ENCODE data around the gene CADM1.

Gene CADM1

DNA sequence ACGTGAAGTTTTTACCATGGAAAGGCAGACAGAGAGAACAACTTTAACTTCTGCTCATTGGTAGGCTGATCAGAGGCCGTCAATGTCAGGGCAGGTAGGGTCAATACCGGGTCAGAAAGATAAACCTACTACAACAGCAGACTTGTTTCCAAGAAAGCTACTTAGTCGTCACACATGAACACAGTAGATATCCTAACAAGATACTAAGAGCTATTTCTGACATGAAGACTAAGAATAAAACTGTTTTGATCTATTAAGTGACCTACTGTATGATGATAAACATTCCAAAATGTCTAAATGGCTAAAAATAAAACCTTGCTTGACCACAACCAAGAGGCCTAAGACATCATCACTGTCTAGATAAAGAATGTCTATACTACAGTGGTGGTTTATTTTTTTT, 231.3 kb downstream of the CADM1 start:
- DNase-seq = no peak

DNA sequence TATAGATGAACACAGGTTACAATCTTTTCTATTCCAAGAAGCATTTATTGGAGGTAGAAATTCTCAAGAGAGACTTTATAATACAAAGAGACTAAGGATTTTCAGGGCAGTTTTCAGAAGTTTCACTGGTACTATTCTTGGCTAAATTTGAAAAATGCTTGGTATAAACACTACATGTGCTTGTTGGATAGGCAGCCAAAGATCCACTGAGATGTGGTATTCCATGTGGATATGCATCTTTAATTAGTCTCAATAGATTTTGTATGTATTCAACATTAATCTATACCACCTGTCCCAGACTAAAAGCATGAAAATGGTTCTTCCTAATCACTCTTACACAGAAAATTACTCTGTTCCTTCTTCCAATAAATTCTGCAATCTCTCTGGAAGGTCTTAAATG, 232.6 kb downstream of the CADM1 start:
- DNase-seq = no peak

DNA sequence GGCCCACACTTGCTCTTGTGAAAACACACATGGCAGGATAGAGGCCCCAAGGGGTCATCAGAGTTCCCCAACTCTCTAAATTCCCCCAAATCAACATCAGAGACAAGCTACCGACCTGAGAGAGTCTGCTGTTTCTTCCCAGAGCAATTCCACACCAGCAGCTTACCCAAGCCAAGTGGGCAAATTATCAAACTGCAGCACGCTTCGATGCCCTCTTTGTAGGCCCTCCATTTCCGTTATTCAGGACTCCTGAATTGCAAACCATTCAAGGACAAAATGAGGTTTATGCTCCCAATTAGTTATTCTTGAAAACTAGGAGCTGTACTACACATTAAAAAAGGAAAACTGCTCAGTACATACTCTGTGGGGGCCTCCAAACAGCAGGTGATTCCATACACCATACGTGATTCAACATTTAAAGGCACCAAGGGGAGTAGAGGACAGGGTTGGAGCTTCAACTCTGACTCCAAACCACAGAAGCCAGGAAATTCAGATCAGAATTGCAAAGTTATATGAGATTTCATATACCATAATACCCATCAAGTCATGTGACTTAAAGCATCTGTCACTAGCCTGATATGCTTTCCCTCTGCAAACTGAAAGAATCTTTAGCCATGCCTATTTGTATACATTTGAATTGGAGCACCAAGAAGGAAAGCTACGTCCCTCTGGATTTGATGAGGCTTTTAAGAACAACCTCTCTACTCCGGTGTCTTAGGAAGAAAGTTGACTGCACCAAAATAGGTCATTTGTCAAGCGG, 234.8 kb downstream of the CADM1 start:
- DNase-seq = no peak

DNA sequence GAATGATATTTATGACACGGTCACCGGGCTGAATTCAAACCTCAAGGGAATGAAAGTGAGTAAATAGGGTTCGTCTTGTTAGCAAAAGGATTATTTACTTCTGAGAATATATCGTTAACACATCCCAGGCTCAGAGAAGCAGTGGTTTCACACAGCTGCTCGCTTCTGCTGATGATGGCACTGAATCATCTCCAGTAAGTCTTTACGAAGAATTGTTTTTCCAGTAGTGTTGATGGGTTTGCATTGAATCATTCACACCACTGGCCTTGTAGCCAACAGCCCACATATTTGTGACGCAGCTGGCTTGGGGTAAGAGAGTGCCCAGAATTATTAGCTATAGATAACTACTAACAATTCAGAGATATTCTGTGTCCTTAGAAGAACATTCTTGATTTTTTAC, 236.3 kb downstream of the CADM1 start:
- no peak for DNase-seq

DNA sequence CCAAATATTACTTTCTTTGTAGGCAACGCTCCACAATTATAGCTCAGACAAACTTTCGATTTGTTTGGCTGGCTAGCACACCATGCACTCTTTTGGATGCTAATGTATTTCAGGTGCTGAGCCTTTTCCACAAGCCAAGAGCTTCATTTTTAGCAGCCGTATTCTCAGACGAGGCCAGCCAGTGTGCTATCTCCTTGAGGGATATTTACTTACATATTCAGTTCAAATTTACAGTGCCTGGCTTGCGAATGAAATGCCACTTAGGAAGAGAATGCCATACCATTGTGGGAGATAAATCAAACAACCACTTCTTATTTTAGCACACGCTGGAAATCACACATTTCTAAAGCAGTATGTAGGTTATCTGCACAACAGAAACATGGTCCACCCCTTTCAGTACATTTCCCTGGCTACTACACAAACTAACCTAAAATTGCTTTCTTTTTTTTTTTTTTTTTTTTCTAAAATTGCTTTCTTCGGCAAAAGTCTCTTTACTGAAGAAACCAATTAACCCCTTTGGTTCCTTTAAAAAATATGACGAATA, 236.9 kb downstream of the CADM1 start:
- DNase-seq = no peak

DNA sequence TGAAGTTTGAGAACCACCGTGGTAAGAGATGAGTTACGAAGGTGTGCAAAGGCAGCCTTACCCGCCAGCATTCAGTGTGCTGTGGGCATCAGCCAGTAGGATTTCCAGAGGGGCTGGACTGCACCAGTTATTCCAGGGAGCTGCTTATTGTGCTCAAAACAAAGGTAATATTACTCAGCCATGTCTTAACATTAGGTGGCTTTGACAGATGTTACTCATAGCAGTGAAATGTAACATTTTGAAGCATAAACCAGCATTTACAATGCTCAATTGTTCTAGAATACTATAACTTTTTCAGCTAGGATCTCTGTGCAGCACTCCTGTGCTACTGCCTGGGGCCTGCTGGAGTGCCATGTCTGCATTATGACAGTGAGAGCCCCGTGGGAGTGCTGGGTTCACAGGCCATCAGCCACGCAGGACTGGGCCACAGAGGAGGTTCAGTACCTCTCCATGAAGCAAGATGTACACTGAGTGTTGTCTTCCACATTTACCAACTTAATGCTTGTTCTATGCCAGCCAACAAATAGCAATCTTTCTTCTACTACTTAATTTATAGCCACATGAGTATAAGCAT, 238.1 kb downstream of the CADM1 start:
- no peak for DNase-seq

DNA sequence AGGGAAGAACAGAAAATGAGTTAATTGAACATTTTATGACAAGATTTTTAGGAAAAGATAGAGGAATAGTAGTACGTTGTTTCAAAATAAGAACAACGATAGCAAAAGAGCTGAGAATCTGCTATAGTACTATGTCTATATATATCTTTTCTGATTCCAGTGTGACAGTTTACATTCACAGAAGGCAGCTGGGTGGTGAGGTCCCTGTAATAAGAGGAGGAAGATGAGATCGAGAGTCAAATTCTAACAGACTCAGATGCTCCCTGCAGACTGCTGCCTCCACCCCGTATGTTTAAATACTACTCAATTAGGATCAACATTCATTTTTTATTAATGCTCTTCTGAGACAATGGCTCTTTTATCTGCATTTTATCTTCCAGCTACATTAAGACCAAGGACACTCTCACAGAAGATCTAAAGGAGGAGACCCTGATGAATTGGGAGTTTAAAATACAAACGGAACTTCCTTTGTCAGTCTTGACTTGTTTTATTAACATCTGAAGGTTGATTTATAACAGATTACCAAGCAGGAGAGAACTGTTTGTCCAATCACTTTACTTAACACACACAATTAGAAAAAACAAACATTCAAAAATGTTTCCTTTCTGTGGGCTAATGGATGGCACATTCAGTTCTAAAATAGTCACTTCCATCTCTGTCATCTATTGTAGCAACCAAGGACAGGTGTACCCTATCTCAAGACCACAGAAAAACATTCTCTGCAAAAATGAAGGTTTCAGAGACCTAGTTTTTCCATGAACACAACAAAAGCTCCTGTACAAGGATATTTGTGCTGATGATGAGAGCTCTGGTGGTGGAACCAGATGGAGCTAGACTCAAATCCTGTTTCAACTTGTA, 240.2 kb downstream of the CADM1 start:
- DNase-seq = no peak

DNA sequence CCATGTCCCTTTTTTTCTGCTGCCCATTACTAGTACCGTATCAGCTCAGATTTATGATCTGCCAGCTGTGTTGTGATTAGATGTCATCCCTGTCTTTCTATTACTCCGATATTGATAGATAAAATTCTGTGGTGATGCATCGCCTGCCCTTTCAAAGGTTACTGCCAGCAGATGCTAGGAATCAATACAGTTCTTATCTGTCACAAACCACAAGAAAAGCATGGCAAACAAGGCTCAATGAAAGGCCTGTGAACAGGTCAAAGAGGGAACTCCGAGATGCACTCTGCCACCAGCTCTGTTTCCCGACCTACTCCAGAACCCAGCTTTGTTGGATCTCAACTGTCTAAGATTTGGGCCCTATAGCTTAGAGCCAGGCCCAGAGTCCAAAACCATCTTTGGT, 246.0 kb downstream of the CADM1 start:
- no peak for DNase-seq

DNA sequence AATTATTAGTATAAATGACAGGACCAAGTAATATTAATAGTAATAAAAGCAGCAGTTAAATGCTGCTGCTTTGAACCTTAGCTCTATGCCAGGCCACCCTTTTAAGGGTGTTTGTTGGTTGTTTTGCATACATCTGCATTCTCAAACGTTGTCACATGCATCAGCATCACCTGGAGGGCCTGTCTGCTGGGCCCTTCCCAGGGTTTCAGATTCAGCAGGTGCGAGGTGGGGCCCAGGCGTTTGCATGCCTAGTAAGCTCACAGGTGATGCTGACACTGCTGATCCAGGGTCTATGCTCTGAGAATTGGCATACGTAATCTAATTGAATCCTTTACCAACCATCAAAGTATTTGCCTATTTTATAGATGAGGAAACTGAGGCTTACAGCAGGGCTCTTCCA, 246.5 kb downstream of the CADM1 start:
- DNase-seq = no peak

DNA sequence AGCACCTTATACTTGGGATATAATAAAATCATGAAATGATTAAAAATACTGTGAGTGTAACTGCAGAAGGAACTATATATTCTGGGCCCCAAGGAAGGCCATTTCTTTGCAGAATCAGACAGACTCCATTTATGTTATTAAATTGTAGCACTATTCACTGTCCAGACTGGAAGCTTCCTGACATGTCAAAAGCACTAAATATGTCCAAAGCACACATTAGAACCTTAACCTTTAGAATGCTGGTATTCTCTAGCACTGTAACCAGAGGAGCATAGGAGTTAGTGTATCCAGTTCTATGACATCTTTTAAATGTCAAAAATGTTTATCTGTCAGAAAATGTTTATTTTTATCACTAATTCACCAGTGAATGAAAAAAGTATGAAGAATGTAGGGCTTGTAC, 246.9 kb downstream of the CADM1 start:
- no peak for DNase-seq

DNA sequence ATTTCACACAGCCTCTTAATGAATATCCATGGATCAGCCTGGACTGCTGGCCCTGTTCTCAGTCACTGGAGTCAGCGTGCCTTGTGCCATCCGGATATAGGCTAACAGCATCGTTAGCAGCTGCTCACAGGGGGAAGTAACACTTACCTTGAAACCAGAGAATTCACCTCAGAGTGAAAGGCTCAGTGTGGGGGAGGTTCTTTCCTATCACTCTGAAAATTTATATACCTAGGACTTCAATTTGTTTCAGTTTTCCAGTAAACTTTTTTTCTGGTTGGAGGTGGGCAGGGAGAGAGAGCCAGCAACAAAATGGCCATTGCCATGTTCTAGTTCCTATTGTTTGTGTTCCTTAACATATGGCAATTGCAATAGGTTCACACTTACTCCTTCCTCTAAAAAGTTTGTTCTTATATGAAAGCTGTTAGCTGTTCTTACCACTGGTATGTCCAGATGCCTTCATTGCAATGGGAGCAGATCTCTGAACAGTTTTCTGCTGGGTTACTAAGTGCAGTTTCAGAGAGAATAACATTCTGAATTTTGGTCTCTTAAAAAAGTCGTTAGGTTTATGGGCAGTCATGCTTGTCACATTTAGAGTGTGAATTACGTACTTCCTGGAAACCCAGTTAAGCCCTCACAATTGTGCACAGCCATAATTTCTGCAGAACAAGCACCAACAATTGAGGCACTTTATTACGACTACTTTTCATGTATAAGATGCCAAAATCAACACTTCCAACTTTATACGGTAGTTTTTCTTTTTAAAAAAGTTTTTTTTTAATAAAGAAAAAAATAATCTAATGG, 247.6 kb downstream of the CADM1 start:
- DNase-seq = no peak

DNA sequence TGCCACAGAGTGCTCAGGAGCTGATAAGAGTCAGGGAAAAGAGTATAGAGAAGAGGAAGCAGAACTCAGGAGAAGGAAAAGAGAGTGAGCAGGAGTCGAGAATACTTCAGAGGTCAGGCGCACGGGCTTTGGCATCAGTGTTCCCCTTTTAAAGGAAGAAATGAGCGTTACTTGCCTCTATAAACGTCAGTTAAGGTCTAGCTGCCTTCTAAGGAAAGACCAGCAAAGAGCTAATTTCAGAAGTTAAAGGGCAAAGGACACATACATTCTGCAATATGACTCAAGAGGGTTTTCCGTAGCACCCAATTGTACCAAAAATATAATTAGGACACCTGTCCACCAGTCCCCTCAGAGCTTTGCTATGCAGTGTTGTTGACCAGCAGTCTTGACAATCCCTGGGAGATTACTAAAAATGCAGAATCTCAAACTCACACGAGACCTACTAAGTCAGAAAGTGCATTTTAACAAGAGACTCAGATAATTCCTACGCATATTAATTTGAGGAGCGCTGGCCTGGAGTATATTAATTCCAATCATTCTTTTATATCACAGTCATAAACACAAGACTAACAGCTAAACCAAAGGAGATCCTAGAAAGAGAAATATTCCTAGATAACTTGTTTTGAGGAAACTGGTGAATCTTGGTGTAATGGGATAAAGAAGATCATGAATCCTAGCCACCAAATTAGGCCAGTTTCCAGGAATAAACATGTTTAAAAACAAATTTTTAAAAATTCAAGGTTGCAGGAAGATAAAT, 249.0 kb downstream of the CADM1 start:
- no peak for DNase-seq

DNA sequence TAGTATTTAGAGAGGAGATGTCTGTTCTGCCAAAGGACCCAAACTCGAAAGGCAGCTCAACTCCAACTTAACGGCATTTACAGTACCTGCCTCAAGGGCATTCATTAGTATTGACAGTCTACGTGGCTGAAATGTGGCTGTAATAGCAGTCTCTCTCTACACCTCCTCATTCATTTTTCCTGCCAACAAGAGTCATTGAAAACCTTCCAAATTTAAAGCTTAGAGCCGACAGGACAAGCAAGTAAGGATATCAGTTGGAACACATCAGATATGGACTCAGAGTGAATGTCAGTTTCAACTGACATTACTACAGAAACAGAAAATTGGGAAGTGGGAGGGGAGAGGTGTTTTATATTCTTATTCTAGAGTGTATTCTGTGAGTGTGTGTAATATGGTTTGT, 253.1 kb downstream of the CADM1 start:
- DNase-seq = no peak

DNA sequence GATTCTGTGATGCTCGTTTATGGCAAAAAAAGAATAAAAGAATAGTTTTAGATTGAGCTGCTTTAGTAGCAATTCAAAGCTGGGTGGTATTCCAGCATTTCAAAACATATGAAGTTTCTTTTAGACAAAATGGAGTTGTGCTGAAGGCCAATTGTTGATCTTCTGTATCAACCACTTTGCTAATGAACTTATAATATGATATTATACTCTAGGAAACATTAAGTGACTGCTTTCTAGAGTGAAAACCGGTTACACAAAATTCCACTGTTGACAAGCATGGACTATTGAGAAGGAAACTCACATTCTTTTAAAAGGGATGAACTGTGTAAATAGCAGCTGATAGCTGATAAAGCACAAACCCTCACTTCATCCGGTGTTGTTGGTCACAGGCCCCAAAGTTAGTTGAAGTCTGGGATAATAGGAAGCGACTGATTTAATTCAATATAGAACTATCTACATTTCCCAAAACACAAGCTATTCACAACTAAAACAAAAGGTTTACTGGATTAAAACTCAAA, 255.1 kb downstream of the CADM1 start:
- no peak for DNase-seq

DNA sequence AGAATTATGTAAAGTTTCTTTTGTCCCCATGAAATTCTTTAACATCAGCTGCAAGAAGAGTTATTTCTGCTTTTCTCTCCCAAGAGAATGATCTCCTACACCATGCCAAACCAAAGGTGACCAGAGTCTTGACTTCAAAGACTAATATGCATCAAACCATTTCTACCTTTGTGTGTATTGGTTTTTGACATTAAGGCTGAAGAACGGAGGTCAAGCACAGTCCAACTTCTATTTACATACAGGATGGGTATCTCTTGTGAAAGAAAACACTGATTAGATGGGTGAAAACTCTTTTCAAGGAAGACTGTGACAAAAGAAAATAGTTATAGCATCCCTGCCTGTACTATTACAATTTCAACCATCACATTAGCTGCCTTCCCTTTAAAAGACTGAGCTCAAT, 256.3 kb downstream of the CADM1 start:
- no peak for DNase-seq

DNA sequence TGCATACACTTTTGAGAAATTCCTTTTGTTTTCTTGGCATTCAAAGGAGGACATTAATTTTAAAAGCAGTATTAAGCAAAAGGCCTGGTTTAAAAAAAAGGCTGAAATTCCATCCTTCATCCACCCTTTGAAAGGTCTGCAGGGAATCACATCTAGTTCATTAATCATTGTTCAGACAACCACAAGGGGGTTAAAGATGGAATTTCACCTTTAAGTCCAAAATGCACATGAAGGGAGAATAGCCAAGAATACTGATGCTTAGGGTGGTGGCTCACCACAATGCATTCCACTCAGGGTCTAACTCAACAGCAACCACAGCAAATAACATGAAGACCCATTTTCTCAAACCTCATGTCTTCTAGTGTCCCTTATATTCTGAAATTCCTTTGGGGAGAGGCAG, 256.9 kb downstream of the CADM1 start:
- no peak for DNase-seq

DNA sequence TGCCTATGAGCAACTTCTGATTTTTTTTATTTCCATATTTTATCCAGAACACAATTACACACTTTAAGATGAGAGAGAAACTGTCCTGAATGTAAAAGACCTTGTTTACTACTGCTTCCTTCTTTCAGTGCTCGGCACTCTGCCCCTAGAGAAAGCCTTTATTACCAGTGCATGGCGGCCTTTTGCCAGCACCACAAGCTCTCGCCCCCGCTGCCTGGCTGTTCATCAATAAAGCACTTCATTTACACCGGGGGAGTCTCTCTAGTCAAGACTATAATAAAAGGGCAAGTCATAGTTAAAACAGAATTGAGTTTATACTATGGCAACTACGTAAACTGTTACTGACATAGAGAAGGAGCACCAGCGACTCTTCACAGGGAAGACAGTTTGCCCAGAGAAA, 259.5 kb downstream of the CADM1 start:
- no peak for DNase-seq

DNA sequence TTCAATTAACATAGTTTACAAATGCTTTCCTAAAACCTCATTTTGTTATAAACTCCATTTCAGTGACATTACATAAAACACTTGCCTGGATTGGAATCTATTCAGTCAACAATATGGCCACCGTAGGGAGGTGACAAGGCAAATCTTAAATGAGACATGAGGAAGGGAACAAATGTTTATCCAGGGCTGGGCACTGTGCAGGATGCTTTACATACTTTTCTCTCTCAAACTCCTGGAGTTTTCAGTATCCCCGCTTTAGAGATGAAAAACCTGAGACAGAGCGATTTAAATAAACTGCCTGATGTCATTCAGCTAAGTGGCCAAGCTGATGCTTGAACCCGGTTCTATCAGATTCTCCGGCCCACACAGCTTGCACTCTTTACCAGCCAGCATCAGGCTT, 259.9 kb downstream of the CADM1 start:
- no peak for DNase-seq

DNA sequence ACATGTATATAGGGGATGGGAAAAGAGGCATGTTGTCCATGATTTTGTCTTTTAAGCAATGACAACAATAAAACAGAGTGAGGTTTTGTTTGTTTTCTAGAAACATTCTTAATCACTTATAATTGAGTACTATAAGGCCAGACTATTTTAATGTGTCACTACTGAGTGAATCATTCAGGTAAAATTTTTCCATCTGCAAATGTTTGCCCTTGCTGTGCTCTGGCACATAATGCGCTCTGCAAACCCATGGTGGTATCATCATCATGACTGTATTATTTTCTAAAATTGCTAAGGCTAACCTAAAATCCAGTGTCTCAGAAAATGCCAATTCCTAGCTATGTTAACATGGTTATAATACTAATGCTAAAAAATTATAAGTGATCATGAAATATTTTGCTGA, 261.2 kb downstream of the CADM1 start:
- no peak for DNase-seq

DNA sequence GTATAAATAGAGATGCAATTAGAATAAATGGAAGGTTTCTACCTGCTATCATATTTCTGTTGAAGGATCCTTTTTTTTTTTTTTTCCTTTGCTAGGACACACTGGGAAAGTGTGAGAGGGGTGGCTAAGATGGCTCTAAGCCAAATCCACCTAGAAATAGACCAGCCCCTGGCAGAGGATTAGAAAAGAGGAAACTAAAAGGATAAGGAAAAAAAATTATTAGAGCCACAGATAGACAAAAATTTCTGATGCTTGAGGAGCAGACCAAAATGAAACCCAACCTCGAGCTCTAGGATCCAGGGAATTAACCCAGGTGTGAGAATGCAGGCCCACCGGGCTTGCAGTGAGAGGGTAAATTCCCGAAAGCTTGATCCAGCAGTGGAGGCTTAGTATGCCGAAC, 262.3 kb downstream of the CADM1 start:
- DNase-seq = no peak

DNA sequence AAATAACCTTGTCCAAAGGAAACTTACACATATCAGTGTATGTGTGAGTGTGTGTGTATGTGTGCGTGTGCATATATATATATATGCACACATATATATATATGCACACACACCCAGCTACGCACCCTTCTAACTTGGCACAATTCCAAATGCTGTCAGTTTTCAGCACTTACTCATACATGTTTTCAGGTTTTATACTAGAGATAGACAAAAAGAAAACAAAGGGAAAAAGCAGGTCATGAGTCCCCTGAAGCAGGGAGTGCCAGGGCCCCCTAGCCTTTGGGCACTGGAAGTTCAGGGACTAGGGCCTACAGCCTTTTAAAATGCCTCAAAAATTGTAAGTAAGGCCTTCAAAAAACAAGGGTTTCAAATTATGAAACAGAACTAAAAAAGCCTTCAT, 265.4 kb downstream of the CADM1 start:
- DNase-seq = no peak

DNA sequence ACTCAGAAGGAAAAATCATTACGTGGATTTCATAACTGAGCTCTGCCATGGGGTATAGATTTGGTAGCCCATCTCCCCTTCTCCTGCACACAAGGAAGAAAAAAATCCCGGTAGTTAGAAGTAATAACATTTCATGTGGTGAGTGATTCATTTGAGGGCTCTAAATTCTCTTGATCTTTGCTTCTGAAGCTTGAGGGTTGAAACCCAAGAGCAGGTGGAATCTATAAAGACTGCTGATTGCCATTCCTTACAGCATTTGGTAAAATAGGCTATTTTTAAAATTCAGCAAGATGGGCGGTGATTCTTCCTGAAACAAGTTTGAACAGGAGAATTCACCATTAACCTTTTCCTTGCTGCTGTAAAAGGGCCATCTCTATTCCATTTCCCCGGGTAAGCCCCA, 266.1 kb downstream of the CADM1 start:
- no peak for DNase-seq
